ENCODE results near the gene ZBTB44.

Gene ZBTB44

GRCh38 chr11:130313383-130314183 is 1.1 kb downstream of the ZBTB44 start:
- Histone ChIP-seq H3K36me3 (ENCODE audit: control insufficient read depth, insufficient read depth, low read length) (no peaks in the 10 kb centered on the region), H3K9ac (no peak overlapping the region), H3K4me3 (ENCODE audit: low read depth, low read length) (peak overlapping the region; percentile 66), H3K9me3 (ENCODE audit: control insufficient read depth, low read length) (no peaks in the 10 kb centered on the region), H3K79me2 (peaks cover 8% of the 10 kb centered on the region), H3K27ac (peak overlapping the region; percentile 65), H3K27me3 (ENCODE audit: control insufficient read depth, insufficient read depth, low read length) (no peaks in the 10 kb centered on the region), H3K4me2 (ENCODE audit: low read length) (peak overlapping the region; percentile 47), H3K4me1 (peaks cover 4% of the 10 kb centered on the region), H2AFZ (peak overlapping the region; percentile 72)
- no peak for TF ChIP-seq CTCF (IDR thresholded peaks at IDR 0.05)

GRCh38 chr11:130312046-130312445 is 2.7 kb downstream of the ZBTB44 start:
- H3K27me3 ChIP-seq (ENCODE audit: control insufficient read depth, insufficient read depth, low read length) = no peaks in the 10 kb centered on the region
- H3K4me3 ChIP-seq (ENCODE audit: low read depth, low read length) = no peak overlapping the region
- TF ChIP-seq CTCF (IDR thresholded peaks at IDR 0.05) = no peak
- no peak overlapping the region for H2AFZ ChIP-seq
- no peaks in the 10 kb centered on the region for H3K9me3 ChIP-seq (ENCODE audit: control insufficient read depth, low read length)
- peaks cover 15% of the 10 kb centered on the region for H3K79me2 ChIP-seq
- no peaks in the 10 kb centered on the region for H3K36me3 ChIP-seq (ENCODE audit: control insufficient read depth, insufficient read depth, low read length)
- H3K9ac ChIP-seq = no peak overlapping the region
- no peak overlapping the region for H3K4me2 ChIP-seq (ENCODE audit: low read length)
- H3K27ac ChIP-seq = no peak overlapping the region
- peaks cover 4% of the 10 kb centered on the region for H3K4me1 ChIP-seq

GRCh38 chr11:130310622-130311021 is 4.1 kb downstream of the ZBTB44 start:
- no peak for TF ChIP-seq CTCF (IDR thresholded peaks at IDR 0.05)
- H3K4me2 ChIP-seq (ENCODE audit: low read length) = no peak overlapping the region
- H2AFZ ChIP-seq = no peak overlapping the region
- no peak overlapping the region for H3K4me3 ChIP-seq (ENCODE audit: low read depth, low read length)
- peaks cover 17% of the 10 kb centered on the region for H3K79me2 ChIP-seq
- H3K4me1 ChIP-seq = peaks cover 4% of the 10 kb centered on the region
- no peak overlapping the region for H3K27ac ChIP-seq
- H3K9me3 ChIP-seq (ENCODE audit: control insufficient read depth, low read length) = no peaks in the 10 kb centered on the region
- no peaks in the 10 kb centered on the region for H3K27me3 ChIP-seq (ENCODE audit: control insufficient read depth, insufficient read depth, low read length)
- H3K9ac ChIP-seq = no peak overlapping the region
- H3K36me3 ChIP-seq (ENCODE audit: control insufficient read depth, insufficient read depth, low read length) = no peaks in the 10 kb centered on the region

GRCh38 chr11:130308886-130309285 is 5.8 kb downstream of the ZBTB44 start:
- H3K79me2 ChIP-seq = peaks cover 18% of the 10 kb centered on the region
- H3K4me3 ChIP-seq (ENCODE audit: low read depth, low read length) = no peak overlapping the region
- no peak overlapping the region for H3K4me2 ChIP-seq (ENCODE audit: low read length)
- H3K9me3 ChIP-seq (ENCODE audit: control insufficient read depth, low read length) = no peaks in the 10 kb centered on the region
- no peak overlapping the region for H3K27ac ChIP-seq
- no peak for TF ChIP-seq CTCF (IDR thresholded peaks at IDR 0.05)
- peaks cover 4% of the 10 kb centered on the region for H3K4me1 ChIP-seq
- no peaks in the 10 kb centered on the region for H3K27me3 ChIP-seq (ENCODE audit: control insufficient read depth, insufficient read depth, low read length)
- H2AFZ ChIP-seq = no peak overlapping the region
- H3K36me3 ChIP-seq (ENCODE audit: control insufficient read depth, insufficient read depth, low read length) = no peaks in the 10 kb centered on the region
- no peak overlapping the region for H3K9ac ChIP-seq

GRCh38 chr11:130308059-130308458 is 6.7 kb downstream of the ZBTB44 start:
- no peak overlapping the region for H3K9ac ChIP-seq
- H3K9me3 ChIP-seq (ENCODE audit: control insufficient read depth, low read length) = no peaks in the 10 kb centered on the region
- peaks cover 18% of the 10 kb centered on the region for H3K79me2 ChIP-seq
- TF ChIP-seq CTCF (IDR thresholded peaks at IDR 0.05) = no peak
- H3K4me2 ChIP-seq (ENCODE audit: low read length) = no peak overlapping the region
- no peak overlapping the region for H2AFZ ChIP-seq
- peaks cover 4% of the 10 kb centered on the region for H3K4me1 ChIP-seq
- no peak overlapping the region for H3K4me3 ChIP-seq (ENCODE audit: low read depth, low read length)
- no peak overlapping the region for H3K27ac ChIP-seq
- H3K36me3 ChIP-seq (ENCODE audit: control insufficient read depth, insufficient read depth, low read length) = no peaks in the 10 kb centered on the region
- H3K27me3 ChIP-seq (ENCODE audit: control insufficient read depth, insufficient read depth, low read length) = no peaks in the 10 kb centered on the region
